ENCODE measurements around the gene THRB.
A peak's percentile ranks its signal among the peaks of the same experiment; 100 is the strongest.

The THRB gene

DNA sequence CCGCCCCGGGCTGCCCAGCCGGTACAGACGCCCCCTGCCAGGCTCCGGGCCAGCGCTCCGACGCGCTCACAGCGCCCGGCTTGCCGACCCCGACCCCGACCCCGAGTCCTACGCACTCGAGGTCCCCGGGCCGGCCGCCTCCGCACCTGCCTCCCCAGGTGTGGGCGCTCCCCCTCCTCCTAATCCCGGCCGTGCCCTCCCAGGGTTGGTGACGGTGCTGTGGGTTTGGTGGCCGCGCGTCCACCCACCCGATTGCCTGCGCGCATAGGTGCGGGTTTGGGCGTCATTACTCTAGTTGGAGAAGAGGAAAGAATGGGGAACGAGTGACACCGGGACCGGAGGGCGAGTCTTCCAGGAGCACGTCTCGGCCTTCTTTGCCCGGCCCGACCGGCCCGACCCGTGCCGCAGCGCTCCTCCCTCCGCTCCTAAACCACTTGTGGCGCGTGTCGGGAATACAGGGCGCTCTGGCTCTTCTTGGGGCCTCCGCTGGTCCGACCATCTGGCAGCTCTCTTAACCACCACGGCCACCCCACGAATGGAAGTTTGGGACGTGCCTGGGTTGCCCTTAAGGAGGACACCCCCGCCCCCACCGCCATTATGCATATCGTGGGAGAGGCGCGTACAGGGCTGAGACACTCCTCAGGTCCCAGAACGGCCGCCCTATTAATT lies 810 bp upstream of the THRB start:
- H3K9ac ChIP-seq: peak overlapping the region; percentile 95
- peak overlapping the region; percentile 97 for H3K4me2 ChIP-seq (ENCODE audit: low read length)
- no peaks in the 10 kb centered on the region for H3K79me2 ChIP-seq
- no peaks in the 10 kb centered on the region for H3K9me3 ChIP-seq (ENCODE audit: control insufficient read depth, low read length)
- H3K36me3 ChIP-seq (ENCODE audit: control insufficient read depth, insufficient read depth, low read length): no peaks in the 10 kb centered on the region
- no peaks in the 10 kb centered on the region for H3K4me1 ChIP-seq
- H3K4me3 ChIP-seq (ENCODE audit: low read depth, low read length): peak overlapping the region; percentile 80
- no peaks in the 10 kb centered on the region for H3K27me3 ChIP-seq (ENCODE audit: control insufficient read depth, insufficient read depth, low read length)
- TF ChIP-seq, protein P1, sequence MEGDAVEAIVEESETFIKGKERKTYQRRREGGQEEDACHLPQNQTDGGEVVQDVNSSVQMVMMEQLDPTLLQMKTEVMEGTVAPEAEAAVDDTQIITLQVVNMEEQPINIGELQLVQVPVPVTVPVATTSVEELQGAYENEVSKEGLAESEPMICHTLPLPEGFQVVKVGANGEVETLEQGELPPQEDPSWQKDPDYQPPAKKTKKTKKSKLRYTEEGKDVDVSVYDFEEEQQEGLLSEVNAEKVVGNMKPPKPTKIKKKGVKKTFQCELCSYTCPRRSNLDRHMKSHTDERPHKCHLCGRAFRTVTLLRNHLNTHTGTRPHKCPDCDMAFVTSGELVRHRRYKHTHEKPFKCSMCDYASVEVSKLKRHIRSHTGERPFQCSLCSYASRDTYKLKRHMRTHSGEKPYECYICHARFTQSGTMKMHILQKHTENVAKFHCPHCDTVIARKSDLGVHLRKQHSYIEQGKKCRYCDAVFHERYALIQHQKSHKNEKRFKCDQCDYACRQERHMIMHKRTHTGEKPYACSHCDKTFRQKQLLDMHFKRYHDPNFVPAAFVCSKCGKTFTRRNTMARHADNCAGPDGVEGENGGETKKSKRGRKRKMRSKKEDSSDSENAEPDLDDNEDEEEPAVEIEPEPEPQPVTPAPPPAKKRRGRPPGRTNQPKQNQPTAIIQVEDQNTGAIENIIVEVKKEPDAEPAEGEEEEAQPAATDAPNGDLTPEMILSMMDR (IDR thresholded peaks at IDR 0.05): no peak
- H3K27ac ChIP-seq: peak overlapping the region; percentile 93
- peak overlapping the region; percentile 100 for H2AFZ ChIP-seq

DNA sequence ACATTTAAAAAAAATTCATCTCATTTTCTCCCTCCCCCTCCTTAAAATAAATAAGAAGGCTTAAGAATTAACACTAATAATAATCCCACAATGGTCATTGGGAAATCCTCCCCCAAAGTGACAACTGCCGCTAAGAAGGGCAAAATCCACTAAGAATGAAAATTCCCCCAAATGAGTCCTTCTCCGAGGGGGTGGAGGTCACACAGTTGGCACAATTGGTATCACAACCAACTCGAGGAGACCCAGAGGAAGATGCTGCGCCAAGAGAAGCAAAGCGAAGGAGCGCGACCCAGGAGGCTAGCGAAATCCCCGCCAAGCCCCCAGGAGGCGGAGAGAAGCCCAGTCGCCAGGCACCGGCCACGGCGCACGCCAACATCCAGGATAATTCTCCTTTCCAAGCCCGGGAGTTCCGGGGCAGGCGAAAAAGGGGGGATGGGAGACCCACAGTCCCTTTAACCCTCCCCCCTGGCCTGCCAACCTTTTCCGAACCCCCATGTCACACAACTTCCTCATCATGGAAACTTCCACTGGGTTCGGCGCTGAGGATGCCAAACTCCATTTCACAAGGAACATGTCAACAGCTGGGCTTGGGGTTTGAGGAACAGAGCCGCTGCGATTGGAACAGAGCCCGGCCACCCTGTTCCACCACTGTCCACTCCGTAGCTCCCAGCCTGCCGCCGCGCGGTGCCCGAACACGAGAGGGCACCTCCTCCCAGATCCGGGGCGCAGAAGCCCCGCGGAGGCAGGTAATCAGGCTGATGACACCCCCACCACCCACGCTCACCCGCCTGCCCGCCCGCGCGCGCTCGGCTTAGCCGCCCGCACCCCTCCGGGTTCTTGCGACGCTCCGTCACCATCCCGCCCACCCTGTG lies 668 bp downstream of the THRB start:
- peak overlapping the region; percentile 100 for H2AFZ ChIP-seq
- TF ChIP-seq, protein P1 (IDR thresholded peaks at IDR 0.05): peak; percentile 22
- H3K4me1 ChIP-seq: no peaks in the 10 kb centered on the region
- H3K9me3 ChIP-seq (ENCODE audit: control insufficient read depth, low read length): no peaks in the 10 kb centered on the region
- H3K9ac ChIP-seq: peak overlapping the region; percentile 95
- no peaks in the 10 kb centered on the region for H3K79me2 ChIP-seq
- peak overlapping the region; percentile 80 for H3K4me3 ChIP-seq (ENCODE audit: low read depth, low read length)
- peak overlapping the region; percentile 93 for H3K27ac ChIP-seq
- H3K4me2 ChIP-seq (ENCODE audit: low read length): peak overlapping the region; percentile 97
- H3K36me3 ChIP-seq (ENCODE audit: control insufficient read depth, insufficient read depth, low read length): no peaks in the 10 kb centered on the region
- no peaks in the 10 kb centered on the region for H3K27me3 ChIP-seq (ENCODE audit: control insufficient read depth, insufficient read depth, low read length)

DNA sequence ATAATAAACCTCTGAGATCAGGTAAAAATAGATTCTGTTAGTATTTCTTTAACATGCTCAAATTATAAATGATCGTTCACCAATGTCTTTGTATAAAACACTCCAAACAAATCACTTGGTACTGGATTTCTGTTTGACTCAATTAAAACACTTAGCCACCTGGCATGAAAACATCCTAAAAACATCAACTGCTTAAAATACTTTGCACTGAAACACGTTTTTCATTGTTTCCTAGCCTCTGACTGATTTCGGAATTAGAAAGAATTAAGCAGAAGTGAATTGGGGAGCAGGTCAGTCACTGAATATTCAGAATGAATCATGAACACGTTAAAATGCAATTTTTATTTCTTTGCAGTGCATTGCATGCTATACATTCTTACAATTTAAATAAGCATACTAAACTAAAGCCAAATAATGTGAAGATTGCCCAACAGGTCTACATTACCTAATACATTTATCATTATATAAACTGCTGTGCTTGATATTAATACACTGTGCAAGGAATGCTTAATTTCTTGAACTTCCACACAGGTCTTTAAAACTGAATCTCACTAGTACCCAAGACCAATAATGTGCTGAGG lies 1.6 kb downstream of the THRB start:
- TF ChIP-seq, protein P1 (IDR thresholded peaks at IDR 0.05): no peak
- Histone ChIP-seq H3K9me3 (ENCODE audit: control insufficient read depth, low read length) (no peaks in the 10 kb centered on the region), H2AFZ (no peak overlapping the region), H3K4me2 (ENCODE audit: low read length) (peak overlapping the region; percentile 97), H3K9ac (no peak overlapping the region), H3K4me1 (no peaks in the 10 kb centered on the region), H3K27ac (no peak overlapping the region), H3K4me3 (ENCODE audit: low read depth, low read length) (peak overlapping the region; percentile 80), H3K79me2 (no peaks in the 10 kb centered on the region), H3K36me3 (ENCODE audit: control insufficient read depth, insufficient read depth, low read length) (no peaks in the 10 kb centered on the region), H3K27me3 (ENCODE audit: control insufficient read depth, insufficient read depth, low read length) (no peaks in the 10 kb centered on the region)

DNA sequence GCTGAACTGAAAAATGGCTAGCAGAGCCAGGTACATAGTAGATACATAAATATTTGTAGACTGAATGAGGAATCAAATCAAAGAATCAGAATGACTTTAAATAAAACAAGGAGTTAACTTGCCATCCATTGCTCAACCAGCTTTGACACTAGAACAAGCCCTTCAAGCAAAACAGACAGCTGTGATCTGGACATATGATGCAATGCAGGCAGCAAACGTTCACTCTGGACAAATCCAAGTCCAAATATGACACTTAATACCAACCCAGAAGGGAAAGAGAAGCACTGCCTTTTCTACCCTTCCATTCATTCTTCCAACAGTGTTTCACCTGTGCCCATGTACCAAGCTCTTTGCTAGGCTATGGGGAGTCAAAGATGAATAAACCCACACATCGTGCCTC lies 4.5 kb downstream of the THRB start:
- no peaks in the 10 kb centered on the region for H3K9me3 ChIP-seq (ENCODE audit: control insufficient read depth, low read length)
- no peak overlapping the region for H3K4me2 ChIP-seq (ENCODE audit: low read length)
- no peak overlapping the region for H2AFZ ChIP-seq
- no peaks in the 10 kb centered on the region for H3K79me2 ChIP-seq
- H3K27ac ChIP-seq: no peak overlapping the region
- no peaks in the 10 kb centered on the region for H3K27me3 ChIP-seq (ENCODE audit: control insufficient read depth, insufficient read depth, low read length)
- no peak overlapping the region for H3K4me3 ChIP-seq (ENCODE audit: low read depth, low read length)
- TF ChIP-seq, protein P1 (IDR thresholded peaks at IDR 0.05): no peak
- H3K36me3 ChIP-seq (ENCODE audit: control insufficient read depth, insufficient read depth, low read length): no peaks in the 10 kb centered on the region
- H3K4me1 ChIP-seq: no peaks in the 10 kb centered on the region
- H3K9ac ChIP-seq: no peak overlapping the region
